SK-N-SH (cell line): ENCODE results near the gene GALNT6. TPM values are rescaled to one million over a fixed set of nuclear protein-coding genes. Genes with fewer than 3 reads are reported as not detected.

Source experiments
- CTCF ChIA-PET: fragments of 300-600, 350-600 bp; formaldehyde crosslinking; extraction: SDS; loops from one replicate; lab custom pipeline; 2021; lab: Yijun Ruan, JAX
- POLR2A ChIA-PET: fragments of 350-600 bp; sonication (Branson Sonifier 250); formaldehyde crosslinking; extraction: SDS; loops from one replicate; lab custom pipeline; 2020; ENCODE audit warnings: antibody characterized with exemption, inconsistent platforms; lab: Yijun Ruan, JAX
- DNase-seq: peaks from one replicate; pipeline ENCODE4 v3.0.0; 2012
- H2AFZ ChIP-seq: fragments of 200-600 bp; sonication (generic); 2 replicates; pipeline ENCODE4 v1.8.1; 2016; ENCODE audit warnings: antibody characterized with exemption, mild to moderate bottlenecking, low read depth
- H3F3A ChIP-seq: fragments of 200-600 bp; sonication (generic); replicated peaks from 2 replicates; pipeline ENCODE3; 2016; ENCODE audit warnings: antibody characterized with exemption, mild to moderate bottlenecking; ENCODE audit not compliant: insufficient read depth
- H3K27ac ChIP-seq, 2 experiments: fragments of 200-500 bp in 1 of 2; fragments of 200-600 bp in 1 of 2; sonication (Bioruptor generic) in 1 of 2; sonication (generic), shearing (Covaris generic) in 1 of 2; 2 replicates each; pipeline versions ENCODE4 v1.5.1 to v1.6.1; 2014 to 2016; ENCODE audit warnings: low read depth in 2 of 2, inconsistent platforms in 1 of 2, low read length in 1 of 2, mild to moderate bottlenecking in 1 of 2, mixed read lengths in 1 of 2
- H3K27me3 ChIP-seq: fragments of 200-600 bp; sonication (generic), shearing (Covaris generic); 2 replicates; pipeline ENCODE4 v1.6.1; 2016; ENCODE audit warnings: mixed run types; ENCODE audit not compliant: insufficient read depth
- H3K36me3 ChIP-seq, 2 experiments: fragments of 200-500 bp in 1 of 2; fragments of 200-600 bp in 1 of 2; sonication (Bioruptor generic) in 1 of 2; sonication (generic) in 1 of 2; replicated peaks in 1 of 2; 2 replicates each; pipeline versions ENCODE3 to v1.5.1; 2014 to 2016; ENCODE audit warnings: low read length in 1 of 2, mild to moderate bottlenecking in 1 of 2; ENCODE audit not compliant: insufficient read depth in 2 of 2, control insufficient read depth in 1 of 2
- H3K4me1 ChIP-seq, 2 experiments: fragments of 200-500 bp in 1 of 2; fragments of 200-600 bp in 1 of 2; sonication (Bioruptor generic) in 1 of 2; sonication (generic), shearing (Covaris generic) in 1 of 2; 2 replicates each; pipeline versions ENCODE4 v1.5.1 to v1.6.1; 2014 to 2016; ENCODE audit warnings: low read depth in 1 of 2, low read length in 1 of 2, mixed run types in 1 of 2; ENCODE audit not compliant: insufficient read depth in 2 of 2, control insufficient read depth in 1 of 2
- H3K4me2 ChIP-seq: fragments of 200-600 bp; sonication (generic), shearing (Covaris generic); 2 replicates; pipeline ENCODE4 v1.6.1; 2017; ENCODE audit warnings: mixed run types
- H3K4me3 ChIP-seq, 2 experiments: fragments of 200-500 bp in 1 of 2; fragments of 200-600 bp in 1 of 2; sonication (Bioruptor generic) in 1 of 2; sonication (generic), shearing (Covaris generic) in 1 of 2; 2 replicates each; pipeline versions ENCODE4 v1.5.1 to v1.8.1; 2014 to 2016; ENCODE audit warnings: low read depth in 2 of 2, inconsistent platforms in 1 of 2, low read length in 1 of 2, mild to moderate bottlenecking in 1 of 2, mixed read lengths in 1 of 2, moderate library complexity in 1 of 2
- H3K79me2 ChIP-seq: fragments of 200-600 bp; sonication (generic); 2 replicates; pipeline ENCODE4 v1.8.1; 2017; ENCODE audit warnings: mild to moderate bottlenecking; ENCODE audit not compliant: insufficient read depth
- H3K9ac ChIP-seq: fragments of 200-600 bp; sonication (generic); 2 replicates; pipeline ENCODE4 v1.6.1; 2017; ENCODE audit warnings: mixed run types
- H3K9me2 ChIP-seq: fragments of 200-600 bp; sonication (generic); 2 replicates; pipeline ENCODE4 v1.6.1; 2017; ENCODE audit warnings: mixed run types
- H3K9me3 ChIP-seq: fragments of 200-600 bp; sonication (generic); 2 replicates; pipeline ENCODE4 v1.6.1; 2017; ENCODE audit warnings: mixed run types, mild to moderate bottlenecking, moderate library complexity
- H4K20me1 ChIP-seq: fragments of 200-600 bp; sonication (generic); 2 replicates; pipeline ENCODE4 v1.6.1; 2017; ENCODE audit warnings: mild to moderate bottlenecking, mixed run types; ENCODE audit not compliant: insufficient read depth
- CHD2 ChIP-seq: fragments of 150-350 bp; IDR thresholded peaks from 2 replicates; pipeline ENCODE4 v1.6.1; 2018; ENCODE audit warnings: low read length; ENCODE audit not compliant: partially characterized antibody
- EP300 ChIP-seq, 2 experiments: IDR thresholded peaks; 2 replicates each; pipeline versions ENCODE4 v1.4.0 to v1.6.1; 2012; ENCODE audit warnings: borderline replicate concordance in 1 of 2, low read depth in 1 of 2, low read length in 1 of 2
- FOSL2 ChIP-seq: IDR thresholded peaks from 2 replicates; pipeline ENCODE4 v1.4.0; 2012; ENCODE audit warnings: low read depth, mild to moderate bottlenecking, moderate library complexity, borderline replicate concordance
- FOXJ3 ChIP-seq: sonication (generic); formaldehyde crosslinking; IDR thresholded peaks from 2 replicates; pipeline ENCODE4 v1.5.1; 2020; ENCODE audit warnings: mild to moderate bottlenecking, missing genetic modification reagents
- JUND ChIP-seq: IDR thresholded peaks from 2 replicates; pipeline ENCODE4 v1.4.0; 2012
- RCOR1 ChIP-seq: fragments of 150-350 bp; IDR thresholded peaks from 2 replicates; pipeline ENCODE4 v1.6.1; 2017; ENCODE audit warnings: antibody characterized with exemption, low read length
- RFX5 ChIP-seq: IDR thresholded peaks from 2 replicates; pipeline ENCODE4 v1.6.1; 2012; ENCODE audit warnings: mild to moderate bottlenecking, improper control_type of control experiment, low read length
- SIN3A ChIP-seq: IDR thresholded peaks from 2 replicates; pipeline ENCODE4 v1.6.1; 2012; ENCODE audit warnings: low read depth, mild to moderate bottlenecking, low read length, moderate library complexity, borderline replicate concordance
- TAF1 ChIP-seq: IDR thresholded peaks from 2 replicates; pipeline ENCODE4 v1.6.1; 2012; ENCODE audit warnings: low read depth, mild to moderate bottlenecking, low read length, moderate library complexity, borderline replicate concordance
- TCF12 ChIP-seq: IDR thresholded peaks from 2 replicates; pipeline ENCODE4 v1.4.0; 2012
- TEAD4 ChIP-seq: IDR thresholded peaks from 2 replicates; pipeline ENCODE4 v1.4.0; 2012; ENCODE audit warnings: mild to moderate bottlenecking, borderline replicate concordance; ENCODE audit not compliant: insufficient read depth
- WGBS: methylation state at CpG from one replicate; pipeline ENCODE4 v1.1.6; 2017; ENCODE audit warnings: low lambda C conversion rate; 5-methylcytosine and 5-hydroxymethylcytosine counted together
- polyA plus RNA-seq, 3 experiments: library from polyadenylated mRNA; depleted of rRNA; stranded (reverse); fragments of >200 nt; gene quantifications; 2 replicates each; pipeline ENCODE4 v1.2.3, GENCODE V29; 2012
- TF ChIP-seq, protein P1 (sequence below): fragments of 150-350 bp; IDR thresholded peaks from 2 replicates; pipeline ENCODE4 v1.6.1; 2016; ENCODE audit warnings: mild to moderate bottlenecking, low read depth, low read length
- TF ChIP-seq, protein P2 (sequence below): IDR thresholded peaks from 2 replicates; pipeline ENCODE4 v1.4.0; 2012; ENCODE audit warnings: low read depth, borderline replicate concordance

GALNT6 gene
- polyA plus RNA-seq, 1 of the 3 experiments (the other 2 are of a cell fraction): 0.74 TPM

DNA sequence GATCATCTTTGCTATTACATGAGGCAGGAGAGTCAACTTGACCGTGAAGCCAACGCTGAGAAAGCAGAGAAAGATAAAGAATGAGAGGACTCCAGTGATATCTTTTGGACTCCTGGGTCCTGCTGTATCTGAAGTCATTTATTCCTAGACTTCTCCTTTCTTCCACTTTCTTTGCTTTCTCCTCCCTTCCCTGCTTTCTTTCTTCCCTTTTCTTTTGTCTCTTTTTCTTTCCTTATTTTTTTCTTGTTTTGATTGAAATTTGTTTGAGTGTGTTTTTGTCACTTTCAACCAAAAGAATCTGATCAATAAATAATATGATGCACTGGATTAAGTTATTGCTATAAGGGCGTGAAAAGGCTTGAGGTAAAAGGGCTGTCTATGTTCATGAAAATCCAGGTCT, 13.4 kb upstream of the GALNT6 start:
- H3K9me3 ChIP-seq: no peaks in the 10 kb centered on the region

DNA sequence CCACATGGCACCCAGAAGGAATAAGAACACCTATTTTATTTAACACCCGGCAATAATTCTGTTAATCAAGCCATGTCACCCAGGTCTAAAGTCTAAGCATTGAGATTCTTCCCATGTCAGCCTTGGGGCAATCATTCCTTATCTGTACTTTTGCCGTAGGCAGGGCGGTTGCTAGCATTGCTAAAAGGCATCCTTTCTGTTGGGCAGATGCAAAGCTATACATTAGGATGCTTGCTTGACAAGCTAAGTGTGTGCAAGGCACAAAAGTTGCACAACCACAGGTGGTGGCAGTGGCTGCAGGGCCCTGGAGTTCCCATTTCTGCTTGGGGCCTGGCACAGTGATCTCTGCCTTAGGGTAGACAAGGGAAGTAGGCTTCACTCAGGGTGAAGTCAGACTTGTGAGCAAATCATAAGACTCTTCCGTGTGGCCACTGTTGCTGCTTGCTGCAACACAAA, 12.5 kb upstream of the GALNT6 start:
- no peaks in the 10 kb centered on the region for H3K9me2 ChIP-seq
- ChIA-PET POLR2A (no interaction called here), CTCF (interaction anchor here (0.7 to 1.5 kb wide), 4 partner anchors 17 to 128 kb away, joined by 3 to 4 read pairs (median 3); no protein-coding TSS in a partner anchor)
- no peaks in the 10 kb centered on the region for H3K79me2 ChIP-seq
- no peaks in the 10 kb centered on the region for H3K9me3 ChIP-seq
- no peak for DNase-seq
- no peak overlapping the region for H3K9ac ChIP-seq
- H3K27me3 ChIP-seq: no peaks in the 10 kb centered on the region
- no peaks in the 10 kb centered on the region for H3F3A ChIP-seq
- H3K4me1 ChIP-seq: peaks cover 0 to 48% of the 10 kb centered on the region in 2 experiments; a peak in 2 of 4 replicates
- TF ChIP-seq, protein P1, sequence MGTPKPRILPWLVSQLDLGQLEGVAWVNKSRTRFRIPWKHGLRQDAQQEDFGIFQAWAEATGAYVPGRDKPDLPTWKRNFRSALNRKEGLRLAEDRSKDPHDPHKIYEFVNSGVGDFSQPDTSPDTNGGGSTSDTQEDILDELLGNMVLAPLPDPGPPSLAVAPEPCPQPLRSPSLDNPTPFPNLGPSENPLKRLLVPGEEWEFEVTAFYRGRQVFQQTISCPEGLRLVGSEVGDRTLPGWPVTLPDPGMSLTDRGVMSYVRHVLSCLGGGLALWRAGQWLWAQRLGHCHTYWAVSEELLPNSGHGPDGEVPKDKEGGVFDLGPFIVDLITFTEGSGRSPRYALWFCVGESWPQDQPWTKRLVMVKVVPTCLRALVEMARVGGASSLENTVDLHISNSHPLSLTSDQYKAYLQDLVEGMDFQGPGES: no peak
- no peak for TF ChIP-seq TEAD4
- TF ChIP-seq RCOR1: no peak
- TF ChIP-seq TCF12: no peak
- no peaks in the 10 kb centered on the region for H4K20me1 ChIP-seq
- no peak overlapping the region for H3K4me2 ChIP-seq
- peak overlapping the region in 1 of 2 experiments; percentile 18; a peak in 1 of 4 replicates for H3K27ac ChIP-seq
- WGBS: 88% methylated on average over 4 of the region's 4 CpGs
- no peaks in the 10 kb centered on the region for H3K36me3 ChIP-seq
- no peak overlapping the region for H3K4me3 ChIP-seq
- H2AFZ ChIP-seq: no peak overlapping the region

More for the DNA sequence above, 13.4 kb upstream of the GALNT6 start:
- H3K4me3 ChIP-seq: no peak overlapping the region
- POLR2A ChIA-PET: no interaction called here
- TF ChIP-seq, protein P2, sequence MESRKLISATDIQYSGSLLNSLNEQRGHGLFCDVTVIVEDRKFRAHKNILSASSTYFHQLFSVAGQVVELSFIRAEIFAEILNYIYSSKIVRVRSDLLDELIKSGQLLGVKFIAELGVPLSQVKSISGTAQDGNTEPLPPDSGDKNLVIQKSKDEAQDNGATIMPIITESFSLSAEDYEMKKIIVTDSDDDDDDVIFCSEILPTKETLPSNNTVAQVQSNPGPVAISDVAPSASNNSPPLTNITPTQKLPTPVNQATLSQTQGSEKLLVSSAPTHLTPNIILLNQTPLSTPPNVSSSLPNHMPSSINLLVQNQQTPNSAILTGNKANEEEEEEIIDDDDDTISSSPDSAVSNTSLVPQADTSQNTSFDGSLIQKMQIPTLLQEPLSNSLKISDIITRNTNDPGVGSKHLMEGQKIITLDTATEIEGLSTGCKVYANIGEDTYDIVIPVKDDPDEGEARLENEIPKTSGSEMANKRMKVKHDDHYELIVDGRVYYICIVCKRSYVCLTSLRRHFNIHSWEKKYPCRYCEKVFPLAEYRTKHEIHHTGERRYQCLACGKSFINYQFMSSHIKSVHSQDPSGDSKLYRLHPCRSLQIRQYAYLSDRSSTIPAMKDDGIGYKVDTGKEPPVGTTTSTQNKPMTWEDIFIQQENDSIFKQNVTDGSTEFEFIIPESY: no peak
- no peak for TF ChIP-seq RFX5
- TF ChIP-seq SIN3A: no peak
- TF ChIP-seq FOSL2: no peak
- TF ChIP-seq TAF1: no peak
- no peak for TF ChIP-seq CHD2
- no peak for TF ChIP-seq FOXJ3
- TF ChIP-seq JUND: no peak
- no peak for TF ChIP-seq TCF12
- no peak for TF ChIP-seq EP300 (IDR thresholded peaks at IDR 0.05; ENCODE audit: borderline replicate concordance in 1 of 2, low read depth in 1 of 2, low read length in 1 of 2)
- no peak for TF ChIP-seq TEAD4
- no peaks in the 10 kb centered on the region for H4K20me1 ChIP-seq
- no peaks in the 10 kb centered on the region for H3K9me2 ChIP-seq
- DNase-seq: no peak
- H3K27ac ChIP-seq: peak overlapping the region in 1 of 2 experiments; percentile 77; a peak in 1 of 4 replicates
- no peak overlapping the region for H3K9ac ChIP-seq
- WGBS: 88% methylated on average over 3 of the region's 3 CpGs
- no peaks in the 10 kb centered on the region for H3F3A ChIP-seq
- no peaks in the 10 kb centered on the region for H3K27me3 ChIP-seq
- no peaks in the 10 kb centered on the region for H3K36me3 ChIP-seq
- no peak overlapping the region for H2AFZ ChIP-seq
- CTCF ChIA-PET: interaction anchor here (0.8 to 1.5 kb wide), 3 partner anchors 16 to 127 kb away, joined by 3 to 4 read pairs (median 3); no protein-coding TSS in a partner anchor
- no peaks in the 10 kb centered on the region for H3K79me2 ChIP-seq
- no peak overlapping the region for H3K4me2 ChIP-seq
- H3K4me1 ChIP-seq: peaks cover 0 to 53% of the 10 kb centered on the region in 2 experiments; a peak in 2 of 4 replicates
